ENCODE measurements around the gene GRM4.

GRM4 gene

GRCh38 chr6:33984466-33985312 lies 161.2 kb downstream of the GRM4 start:
- Mint-ChIP-seq H3K4me1 (ENCODE audit: low read depth) (peaks cover 7% of the 10 kb centered on the region), H3K36me3 (ENCODE audit: low read depth) (no peaks in the 10 kb centered on the region), H3K9me3 (no peaks in the 10 kb centered on the region), H3K27ac (no peak overlapping the region), H3K27me3 (peaks cover 2% of the 10 kb centered on the region), H3K4me3 (no peak overlapping the region)
- intact Hi-C loops (cut with micrococcal nuclease): no loop called here

DNA sequence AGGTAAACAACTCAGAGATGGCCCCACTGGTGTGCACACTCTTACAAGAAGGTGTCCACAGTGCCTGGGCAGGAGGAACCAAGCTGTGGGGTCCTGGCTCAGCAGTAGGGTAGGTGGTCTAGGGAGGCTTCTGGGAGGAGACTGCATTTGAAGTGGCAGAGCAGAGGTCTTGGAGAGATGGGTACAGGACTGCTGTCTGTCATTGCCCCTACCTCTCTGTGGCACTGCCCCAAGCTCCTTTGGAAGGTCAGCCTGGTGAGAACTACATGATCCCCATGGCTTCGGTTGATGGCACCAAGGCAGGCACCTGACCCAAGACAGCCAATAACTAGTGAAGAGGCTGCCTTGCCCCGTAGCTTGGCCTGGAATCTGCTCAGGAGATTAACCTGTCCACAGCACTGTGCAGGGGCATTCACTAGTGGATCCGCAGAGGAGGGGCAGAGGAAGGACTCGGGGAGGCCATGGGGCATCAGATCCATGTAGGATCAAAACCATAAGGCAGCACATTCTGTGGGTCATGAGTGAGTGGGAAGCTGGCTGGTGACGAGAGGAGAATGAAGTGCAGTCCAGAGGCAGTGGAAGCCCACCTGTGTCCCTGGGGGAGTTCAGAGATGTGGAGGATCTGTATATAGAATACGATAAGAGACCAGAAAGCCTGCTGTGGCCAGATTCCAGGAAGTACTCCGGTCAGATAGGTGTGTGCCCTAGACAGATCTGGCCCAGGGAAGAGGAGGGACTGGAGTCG lies 162.0 kb downstream of the GRM4 start:
- H3K4me1 Mint-ChIP-seq (ENCODE audit: low read depth): peaks cover 7% of the 10 kb centered on the region
- peaks cover 3% of the 10 kb centered on the region for H3K27me3 Mint-ChIP-seq
- H3K27ac Mint-ChIP-seq: no peak overlapping the region
- H3K9me3 Mint-ChIP-seq: no peaks in the 10 kb centered on the region
- intact Hi-C loops (cut with micrococcal nuclease): no loop called here
- no peaks in the 10 kb centered on the region for H3K36me3 Mint-ChIP-seq (ENCODE audit: low read depth)
- H3K4me3 Mint-ChIP-seq: no peak overlapping the region

- Mint-ChIP-seq H3K4me3 (no peak overlapping the region), H3K4me1 (ENCODE audit: low read depth) (peaks cover 7% of the 10 kb centered on the region), H3K9me3 (no peaks in the 10 kb centered on the region), H3K27ac (no peak overlapping the region), H3K27me3 (peaks cover 4% of the 10 kb centered on the region), H3K36me3 (ENCODE audit: low read depth) (no peaks in the 10 kb centered on the region)
- intact Hi-C loops (cut with micrococcal nuclease): no loop called here
These were observed 162.7 kb downstream of the GRM4 start for GRCh38 chr6:33983109-33983716.

DNA sequence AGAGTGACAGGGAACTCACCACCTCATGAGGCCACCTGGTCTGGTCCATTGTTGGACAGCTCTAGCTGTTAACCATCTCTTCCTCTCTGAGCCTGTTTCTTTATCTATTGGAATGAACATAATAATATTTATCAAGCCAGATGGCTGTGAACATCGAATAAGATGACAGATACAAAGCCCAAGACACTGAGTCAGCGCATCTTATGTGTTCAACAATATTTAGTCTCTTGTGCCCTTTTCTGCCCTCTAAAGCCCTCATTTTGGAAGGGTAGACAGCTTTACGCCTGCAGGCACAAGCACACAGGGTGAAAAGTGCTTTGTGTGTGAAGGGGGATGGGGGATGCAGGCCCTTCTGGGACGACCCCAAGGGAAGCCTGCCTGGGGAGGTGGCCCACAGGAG lies 164.0 kb downstream of the GRM4 start:
- H3K4me3 Mint-ChIP-seq: no peak overlapping the region
- intact Hi-C loops (cut with micrococcal nuclease): no loop called here
- no peaks in the 10 kb centered on the region for H3K9me3 Mint-ChIP-seq

DNA sequence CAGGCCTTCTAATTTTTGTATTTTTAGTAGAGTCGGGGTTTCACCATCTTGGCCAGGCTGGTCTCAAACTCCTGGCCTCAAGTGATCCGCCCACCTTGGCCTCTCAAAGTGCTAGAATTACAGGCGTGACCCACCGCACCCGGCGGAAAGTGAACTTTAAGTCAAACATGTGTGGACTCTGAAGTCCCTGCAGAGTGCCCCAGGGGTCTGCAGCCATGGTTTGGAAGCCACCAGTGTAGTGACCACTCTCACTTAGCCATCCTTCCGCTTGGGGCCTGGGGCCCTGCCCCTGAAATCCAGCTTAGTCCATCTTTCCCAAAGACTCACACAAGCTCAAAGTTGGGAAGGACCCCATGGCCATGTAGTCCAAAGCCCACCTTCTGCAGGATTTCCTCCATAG lies 164.5 kb downstream of the GRM4 start:
- H3K27me3 Mint-ChIP-seq: peaks cover 22% of the 10 kb centered on the region
- H3K4me3 Mint-ChIP-seq: no peak overlapping the region
- peaks cover 7% of the 10 kb centered on the region for H3K4me1 Mint-ChIP-seq (ENCODE audit: low read depth)
- intact Hi-C loops (cut with micrococcal nuclease): no loop called here
- no peaks in the 10 kb centered on the region for H3K36me3 Mint-ChIP-seq (ENCODE audit: low read depth)
- no peak overlapping the region for H3K27ac Mint-ChIP-seq
- no peaks in the 10 kb centered on the region for H3K9me3 Mint-ChIP-seq

More for the DNA sequence above, 164.0 kb downstream of the GRM4 start:
- no peak overlapping the region for H3K27ac Mint-ChIP-seq
- peaks cover 7% of the 10 kb centered on the region for H3K4me1 Mint-ChIP-seq (ENCODE audit: low read depth)
- H3K36me3 Mint-ChIP-seq (ENCODE audit: low read depth): no peaks in the 10 kb centered on the region
- peaks cover 17% of the 10 kb centered on the region for H3K27me3 Mint-ChIP-seq

DNA sequence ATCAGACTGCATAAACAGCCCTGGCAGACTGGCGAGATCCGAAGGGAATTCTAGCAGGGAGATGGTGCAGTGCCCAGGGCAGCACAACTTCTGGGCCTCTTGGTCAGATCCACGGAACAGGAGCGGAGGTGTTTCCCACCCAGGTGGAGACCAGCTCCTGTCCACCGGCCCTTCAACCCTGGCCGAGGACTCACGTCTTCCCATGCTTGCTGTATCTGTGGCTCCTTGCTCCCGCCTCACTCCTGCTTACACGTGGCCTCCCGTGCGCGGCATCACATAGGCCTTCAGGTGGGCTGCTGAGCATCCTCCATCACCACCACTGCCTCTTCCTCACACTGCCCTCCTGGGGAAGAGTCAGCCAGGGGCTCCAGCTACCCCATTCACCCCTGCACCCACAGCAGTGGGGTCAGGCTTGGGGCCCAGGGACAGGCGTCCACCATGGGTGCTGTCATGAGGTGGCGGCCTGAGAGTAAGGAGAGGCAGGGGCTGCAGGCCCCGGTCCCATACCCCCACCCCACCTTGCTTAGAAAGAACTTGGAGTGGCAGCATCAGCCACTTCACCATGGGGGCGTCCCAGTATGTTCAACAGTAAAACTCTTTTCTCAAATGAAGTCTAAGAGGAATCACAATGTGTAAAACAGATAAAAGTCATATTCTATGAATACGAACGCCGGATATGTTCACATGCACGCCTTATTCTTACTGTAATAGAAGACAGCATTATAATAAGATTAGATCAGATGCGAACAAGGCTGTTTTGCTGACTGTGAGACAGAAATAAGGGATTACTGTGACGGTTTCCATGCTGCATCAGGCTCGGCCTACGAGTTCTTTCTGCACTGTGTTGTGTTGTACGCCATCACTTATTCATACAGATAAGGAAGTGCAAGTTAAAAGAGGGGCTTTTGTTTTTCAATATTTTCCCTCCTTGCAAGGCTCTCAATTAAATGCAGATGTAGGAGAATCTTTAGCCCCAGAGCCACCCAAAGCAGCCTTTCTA lies 165.4 kb downstream of the GRM4 start:
- Mint-ChIP-seq H3K4me3 (no peak overlapping the region), H3K9me3 (no peaks in the 10 kb centered on the region), H3K27ac (no peak overlapping the region), H3K27me3 (peaks cover 29% of the 10 kb centered on the region), H3K4me1 (ENCODE audit: low read depth) (peaks cover 7% of the 10 kb centered on the region), H3K36me3 (ENCODE audit: low read depth) (no peaks in the 10 kb centered on the region)
- intact Hi-C loops (cut with micrococcal nuclease): no loop called here

GRCh38 chr6:33979750-33980149 lies 166.1 kb downstream of the GRM4 start:
- Mint-ChIP-seq H3K9me3 (no peaks in the 10 kb centered on the region), H3K36me3 (ENCODE audit: low read depth) (no peaks in the 10 kb centered on the region), H3K27ac (no peak overlapping the region), H3K4me3 (no peak overlapping the region), H3K27me3 (peaks cover 35% of the 10 kb centered on the region), H3K4me1 (ENCODE audit: low read depth) (peaks cover 7% of the 10 kb centered on the region)
- intact Hi-C loops (cut with micrococcal nuclease): no loop called here

- Mint-ChIP-seq H3K27ac (no peak overlapping the region), H3K4me1 (ENCODE audit: low read depth) (peaks cover 7% of the 10 kb centered on the region), H3K27me3 (peaks cover 40% of the 10 kb centered on the region), H3K4me3 (no peak overlapping the region), H3K36me3 (ENCODE audit: low read depth) (no peaks in the 10 kb centered on the region), H3K9me3 (no peaks in the 10 kb centered on the region)
- intact Hi-C loops (cut with micrococcal nuclease): no loop called here
These were observed 167.3 kb downstream of the GRM4 start for GRCh38 chr6:33978412-33979150.

DNA sequence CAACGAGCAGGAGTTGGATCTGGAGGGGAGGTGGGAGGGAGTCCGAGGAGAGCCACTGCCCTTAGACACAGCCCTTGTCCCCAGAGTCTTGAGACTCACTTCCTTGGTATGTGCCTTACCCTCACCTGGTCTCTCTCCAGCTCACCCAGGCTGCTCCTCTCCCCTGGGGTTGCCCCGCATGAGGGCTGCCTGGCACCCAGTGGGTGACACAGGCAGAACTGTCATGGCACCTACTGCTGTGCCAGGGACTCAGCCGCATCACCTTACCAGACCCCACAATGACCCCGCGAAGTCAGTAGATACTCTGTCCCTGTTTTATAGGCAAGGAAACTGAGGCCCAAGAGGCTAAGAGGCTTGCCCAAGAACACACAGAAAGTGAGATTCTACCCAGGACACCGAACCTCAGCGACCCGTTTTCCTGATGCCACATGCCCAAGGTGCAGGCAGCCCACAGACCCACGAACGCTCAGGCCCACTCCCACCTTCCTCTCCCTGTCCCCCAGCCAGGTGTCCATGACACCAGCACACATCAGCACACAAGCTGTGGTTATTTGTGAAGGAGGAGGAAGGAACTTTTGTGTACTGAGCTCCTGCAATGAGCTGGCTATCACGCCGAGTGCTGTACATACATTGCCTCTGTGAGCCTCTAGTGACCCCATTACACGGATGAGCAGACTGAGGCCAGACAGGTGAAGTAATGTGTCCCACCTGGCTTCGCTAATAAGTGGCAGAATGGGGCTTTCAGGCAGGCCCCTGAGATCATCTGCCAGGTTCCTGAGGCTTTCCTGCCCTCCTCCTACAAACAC lies 168.1 kb downstream of the GRM4 start:
- Mint-ChIP-seq H3K27me3 (peaks cover 44% of the 10 kb centered on the region), H3K9me3 (no peaks in the 10 kb centered on the region), H3K4me1 (ENCODE audit: low read depth) (no peaks in the 10 kb centered on the region), H3K36me3 (ENCODE audit: low read depth) (no peaks in the 10 kb centered on the region), H3K27ac (no peak overlapping the region), H3K4me3 (no peak overlapping the region)
- intact Hi-C loops (cut with micrococcal nuclease): no loop called here

- Mint-ChIP-seq H3K4me3 (no peak overlapping the region), H3K27me3 (peaks cover 44% of the 10 kb centered on the region), H3K4me1 (ENCODE audit: low read depth) (no peaks in the 10 kb centered on the region), H3K36me3 (ENCODE audit: low read depth) (no peaks in the 10 kb centered on the region), H3K9me3 (no peaks in the 10 kb centered on the region), H3K27ac (no peak overlapping the region)
- intact Hi-C loops (cut with micrococcal nuclease): no loop called here
These were observed 169.2 kb downstream of the GRM4 start for GRCh38 chr6:33976437-33977360.

DNA sequence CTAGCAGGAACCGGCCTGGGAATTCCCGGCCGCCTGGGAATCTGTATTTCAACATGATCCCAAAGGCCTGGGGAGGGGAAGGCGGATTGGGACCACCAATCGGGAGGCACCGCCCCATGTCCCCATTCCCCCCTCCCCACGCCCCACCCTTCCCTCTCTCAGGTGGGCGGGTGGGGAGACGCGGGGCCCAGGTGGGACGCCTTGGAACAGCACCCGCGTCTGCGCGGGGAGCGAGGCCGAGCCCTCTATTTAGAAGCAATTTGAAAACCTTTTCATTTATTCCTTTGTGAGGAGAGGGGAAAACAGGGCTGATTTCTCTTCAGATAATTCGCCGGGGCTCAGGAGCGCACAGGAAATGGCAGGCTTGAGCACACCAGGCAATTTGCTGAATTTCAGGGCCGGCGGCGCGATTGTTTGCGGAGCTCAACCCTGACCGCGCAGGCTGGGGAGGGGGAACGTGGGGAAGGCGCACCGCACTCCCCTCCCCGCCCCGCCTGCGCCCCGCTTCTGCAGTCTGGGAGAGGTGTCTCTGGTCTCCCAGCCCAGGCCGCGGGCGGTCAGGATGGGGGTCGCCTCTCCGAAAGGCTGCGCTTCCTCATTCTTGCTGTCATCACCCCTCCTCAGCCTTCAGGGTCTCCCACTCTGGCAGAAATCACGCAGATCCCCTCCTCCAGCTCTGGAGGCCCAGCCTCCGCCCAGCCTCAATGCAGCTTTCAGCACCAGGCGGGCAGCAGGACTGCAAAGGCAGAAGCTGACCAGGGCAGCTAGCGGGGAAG lies 170.0 kb downstream of the GRM4 start:
- peaks cover 47% of the 10 kb centered on the region for H3K27me3 Mint-ChIP-seq
- no peak overlapping the region for H3K4me3 Mint-ChIP-seq
- no peak overlapping the region for H3K27ac Mint-ChIP-seq
- intact Hi-C loops (cut with micrococcal nuclease): no loop called here
- H3K9me3 Mint-ChIP-seq: no peaks in the 10 kb centered on the region
- H3K4me1 Mint-ChIP-seq (ENCODE audit: low read depth): no peaks in the 10 kb centered on the region
- no peaks in the 10 kb centered on the region for H3K36me3 Mint-ChIP-seq (ENCODE audit: low read depth)

Measured in dendritic cell treated with granulocyte-macrophage colony-stimulating factor and Interleukin-4, amounts not matched to agents 40 ng/mL and 50 ng/mL, for 4 days (primary cell).